IMR-90 (cell line): ENCODE measurements around the gene CAMK2N1. TPM values are rescaled to one million over a fixed set of nuclear protein-coding genes. Genes with fewer than 3 reads are reported as not detected.

Experiments
- ATAC-seq: fragments of 200-7000 bp; cut with Tn5 transposase; 2 replicates; pipeline ENCODE4 v1.9.1; 2020; ENCODE audit warnings: low read depth, mild to moderate bottlenecking, moderate library complexity
- BruUV-seq: library from RNA; stranded (reverse); fragments of 400-500 nt; replicated peaks from 2 replicates; lab custom pipeline; 2021; lab: Mats Ljungman, UMichigan
- CTCF ChIA-PET: fragments of 300-600 bp; formaldehyde crosslinking; extraction: SDS; loops from one replicate; lab custom pipeline; 2021; ENCODE audit warnings: antibody characterized with exemption; lab: Yijun Ruan, JAX
- POLR2A ChIA-PET: fragments of 300-600 bp; sonication (Branson Sonifier 250); formaldehyde crosslinking; loops from one replicate; lab custom pipeline; 2022; ENCODE audit warnings: antibody characterized with exemption; ENCODE audit not compliant: unreplicated experiment; lab: Charles Lee
- DNase-seq: peaks from one replicate; pipeline ENCODE4 v3.0.0; 2013
- H2AFZ ChIP-seq: replicated peaks from 2 replicates; pipeline ENCODE3; 2013; ENCODE audit warnings: low read length, mild to moderate bottlenecking; ENCODE audit not compliant: poor library complexity
- H2AK5ac ChIP-seq: 2 replicates; pipeline ENCODE4 v1.6.1; 2013; ENCODE audit warnings: low read depth, low read length, inconsistent platforms
- H2AK9ac ChIP-seq: replicated peaks from 2 replicates; pipeline ENCODE3; 2013; ENCODE audit warnings: mild to moderate bottlenecking, low read depth, low read length, moderate library complexity; ENCODE audit not compliant: poor library complexity
- H2BK120ac ChIP-seq: 2 replicates; pipeline ENCODE4 v1.6.1; 2013; ENCODE audit warnings: low read depth, low read length, inconsistent platforms
- H2BK15ac ChIP-seq: 3 replicates; pipeline ENCODE4 v1.6.1; 2013; ENCODE audit warnings: low read depth, low read length, inconsistent platforms
- H2BK20ac ChIP-seq: 2 replicates; pipeline ENCODE4 v1.6.1; 2013; ENCODE audit warnings: low read depth, mild to moderate bottlenecking, inconsistent platforms, low read length, moderate library complexity
- H2BK5ac ChIP-seq: 2 replicates; pipeline ENCODE4 v1.6.1; 2013; ENCODE audit warnings: mild to moderate bottlenecking, low read depth, low read length, inconsistent platforms; ENCODE audit not compliant: poor library complexity, severe bottlenecking
- H3K14ac ChIP-seq: replicated peaks from 2 replicates; pipeline ENCODE4 v1.6.1; 2013; ENCODE audit warnings: low read depth, low read length, inconsistent platforms
- H3K18ac ChIP-seq: 2 replicates; pipeline ENCODE4 v1.6.1; 2013; ENCODE audit warnings: low read depth, low read length, control low read depth
- H3K23ac ChIP-seq: 2 replicates; pipeline ENCODE4 v1.6.1; 2013; ENCODE audit warnings: low read depth, low read length, inconsistent platforms
- H3K27ac ChIP-seq: 2 replicates; pipeline ENCODE4 v1.5.1; 2013; ENCODE audit warnings: mild to moderate bottlenecking, control low read depth, low read length; ENCODE audit not compliant: insufficient read depth
- H3K27me3 ChIP-seq: 2 replicates; pipeline ENCODE4 v1.6.1; 2013; ENCODE audit warnings: low read length; ENCODE audit not compliant: control insufficient read depth, insufficient read depth
- H3K36me3 ChIP-seq: 2 replicates; pipeline ENCODE4 v1.6.1; 2013; ENCODE audit warnings: low read length, mixed read lengths; ENCODE audit not compliant: control insufficient read depth, insufficient read depth
- H3K4ac ChIP-seq: 2 replicates; pipeline ENCODE4 v1.6.1; 2013; ENCODE audit warnings: low read depth, low read length, inconsistent platforms
- H3K4me1 ChIP-seq: 2 replicates; pipeline ENCODE4 v1.6.1; 2013; ENCODE audit warnings: low read length, mixed read lengths; ENCODE audit not compliant: control insufficient read depth, insufficient read depth
- H3K4me2 ChIP-seq: 2 replicates; pipeline ENCODE4 v1.6.1; 2013; ENCODE audit warnings: low read depth, mild to moderate bottlenecking, control low read depth, low read length, moderate library complexity
- H3K4me3 ChIP-seq: 2 replicates; pipeline ENCODE4 v1.5.1; 2013; ENCODE audit warnings: low read depth, mild to moderate bottlenecking, control low read depth, low read length, moderate library complexity; ENCODE audit not compliant: insufficient read depth
- H3K56ac ChIP-seq: 2 replicates; pipeline ENCODE4 v1.6.1; 2013; ENCODE audit warnings: low read length, inconsistent platforms; ENCODE audit not compliant: insufficient read depth; ENCODE audit errors: extremely low read depth
- H3K79me1 ChIP-seq, 2 experiments: 2 replicates each; pipeline ENCODE4 v1.6.1; 2013; ENCODE audit warnings: low read length in 2 of 2, inconsistent platforms in 1 of 2, low read depth in 1 of 2
- H3K9ac ChIP-seq: 2 replicates; pipeline ENCODE4 v1.6.1; 2013; ENCODE audit warnings: low read depth, low read length, control low read depth
- H3K9me1 ChIP-seq: 2 replicates; pipeline ENCODE4 v1.6.1; 2013; ENCODE audit warnings: low read length, inconsistent platforms; ENCODE audit not compliant: insufficient read depth
- H3K9me3 ChIP-seq: 2 replicates; pipeline ENCODE4 v1.6.1; 2013; ENCODE audit warnings: low read length; ENCODE audit not compliant: control insufficient read depth, insufficient read depth
- H4K20me1 ChIP-seq: 2 replicates; pipeline ENCODE4 v1.6.1; 2013; ENCODE audit warnings: low read length, inconsistent platforms; ENCODE audit not compliant: insufficient read depth
- H4K5ac ChIP-seq: 2 replicates; pipeline ENCODE4 v1.6.1; 2013; ENCODE audit warnings: mild to moderate bottlenecking, low read depth, low read length, control low read depth
- H4K8ac ChIP-seq, 2 experiments: 2 replicates each; pipeline ENCODE4 v1.6.1; 2013; ENCODE audit warnings: low read depth in 2 of 2, low read length in 2 of 2, control low read depth in 1 of 2, inconsistent platforms in 1 of 2
- H4K91ac ChIP-seq: 2 replicates; pipeline ENCODE4 v1.6.1; 2013; ENCODE audit warnings: low read depth, low read length, inconsistent platforms; ENCODE audit not compliant: insufficient read depth
- BHLHE40 ChIP-seq: fragments of 150-350 bp; IDR thresholded peaks from 2 replicates; pipeline ENCODE4 v1.6.1; 2016; ENCODE audit warnings: mild to moderate bottlenecking, low read depth, low read length
- MAFK ChIP-seq: IDR thresholded peaks from 2 replicates; pipeline ENCODE4 v1.6.1; 2012; ENCODE audit warnings: low read depth, low read length, improper control_type of control experiment
- MAZ ChIP-seq: IDR thresholded peaks from 2 replicates; pipeline ENCODE4 v1.6.1; 2012; ENCODE audit warnings: low read depth, mild to moderate bottlenecking, low read length, improper control_type of control experiment, moderate library complexity, borderline replicate concordance
- SMC3 ChIP-seq: fragments of 150-350 bp; IDR thresholded peaks from 2 replicates; pipeline ENCODE4 v1.6.1; 2016; ENCODE audit warnings: low read depth, mild to moderate bottlenecking, antibody characterized with exemption, low read length, moderate library complexity
- WGBS, 2 experiments: methylation state at CpG; one replicate each; pipeline versions ENCODE4 v1.1.5 to v1.1.7; 2013; ENCODE audit warnings: missing lambda C conversion rate in 2 of 2; ENCODE audit not compliant: insufficient read length in 1 of 2; ENCODE audit errors: extremely low coverage in 2 of 2; 5-methylcytosine and 5-hydroxymethylcytosine counted together
- dilution Hi-C: fragments of 300-500 bp; cut with HindIII; formaldehyde crosslinking; loops from one replicate; pipeline ENCODE4 v1.14.3; 2018; ENCODE audit warnings: low sequenced_read_pairs; ENCODE audit not compliant: unreplicated experiment
- in situ Hi-C: fragments of 300-500 bp; cut with MboI; formaldehyde crosslinking; loops from 3 replicates; pipeline ENCODE4 v1.14.3; 2019; ENCODE audit warnings: low sequenced_read_pairs, inconsistent platforms, mixed read lengths
- intact Hi-C: fragments of 100-400 bp; cut with micrococcal nuclease; formaldehyde crosslinking; loops from 2 replicates; pipeline ENCODE4 v1.10.0; 2022
- polyA plus RNA-seq, 3 experiments: library from polyadenylated mRNA; depleted of rRNA; stranded (reverse); fragments of >200 nt; gene quantifications; 2 replicates each; pipeline ENCODE4 v1.2.3, GENCODE V29; 2012; ENCODE audit warnings: low replicate concordance in 1 of 3
- total RNA-seq: library from RNA; depleted of rRNA; stranded (reverse); fragments of >200 nt; gene quantifications from 2 replicates; pipeline ENCODE4 v1.2.3, GENCODE V29; 2012
- TF ChIP-seq, protein P1 (sequence below): fragments of 150-350 bp; IDR thresholded peaks from 2 replicates; pipeline ENCODE4 v1.6.1; 2017; ENCODE audit warnings: mild to moderate bottlenecking, antibody characterized with exemption, low read length, low read depth

CAMK2N1 gene
- total and polyA plus RNA-seq, 2 of the 4 experiments (the other 2 are of a cell fraction), result 10.2 to 44.4 TPM

DNA sequence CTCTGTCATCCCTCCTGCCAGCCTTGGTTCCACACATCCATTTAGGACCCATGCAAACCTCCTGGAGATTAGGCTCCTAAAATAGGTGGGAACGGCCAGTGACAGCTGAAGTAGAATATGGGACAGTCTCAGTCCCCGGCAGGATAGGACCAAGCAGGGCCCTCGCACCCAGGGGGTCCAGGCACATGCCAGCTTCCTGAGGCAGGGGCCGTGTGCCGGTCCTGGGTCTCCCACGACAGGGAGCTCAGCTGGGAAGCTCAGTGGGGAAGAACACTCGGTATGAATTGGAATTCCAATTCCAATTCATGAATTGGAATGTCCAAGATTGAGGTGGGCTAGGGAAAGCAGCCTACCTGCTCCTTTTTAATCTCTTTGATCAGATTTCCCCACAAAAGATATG lies 12.1 kb upstream of the CAMK2N1 start:
- H3K14ac ChIP-seq, result no peak overlapping the region
- no peak overlapping the region for H3K9ac ChIP-seq
- no peaks in the 10 kb centered on the region for H3K27me3 ChIP-seq
- ATAC-seq, result no peak
- H3K18ac ChIP-seq, result no peak overlapping the region
- POLR2A ChIA-PET, result no interaction called here
- 87% methylated on average over 3 of the region's 7 CpGs; no CpG with 5 or more reads in 1 of the 2 experiments for WGBS, 2 experiments
- dilution Hi-C loops, result no loop called here
- no peak overlapping the region for H4K8ac ChIP-seq
- no peak overlapping the region for H3K27ac ChIP-seq
- peaks cover 19% of the 10 kb centered on the region for H3K4me1 ChIP-seq
- no peak overlapping the region for H3K4me2 ChIP-seq
- in situ Hi-C loops, result loop anchor here (10.0 kb wide), 1 partner anchor 583 kb away; no protein-coding TSS in a partner anchor
- no peak overlapping the region for H3K23ac ChIP-seq
- H2BK20ac ChIP-seq, result no peak overlapping the region
- CTCF ChIA-PET, result no interaction called here
- H4K20me1 ChIP-seq, result peaks cover 10% of the 10 kb centered on the region; the same call in 1 of the 2 replicates
- intact Hi-C loops, result no loop called here
- H3K79me1 ChIP-seq, result peaks cover 0 to 11% of the 10 kb centered on the region in 2 experiments; a peak in 2 of 4 replicates
- no peaks in the 10 kb centered on the region for H3K9me3 ChIP-seq
- peaks cover 17% of the 10 kb centered on the region for H3K9me1 ChIP-seq
- no TSS peak for BruUV-seq
- no peak overlapping the region for H4K91ac ChIP-seq
- H3K56ac ChIP-seq, result no peak overlapping the region
- H4K5ac ChIP-seq, result no peak overlapping the region
- no peak overlapping the region for H2AK5ac ChIP-seq
- H2BK5ac ChIP-seq, result no peak overlapping the region
- no peak overlapping the region for H3K4me3 ChIP-seq
- no peak overlapping the region for H2AFZ ChIP-seq
- no peak overlapping the region for H2AK9ac ChIP-seq
- peaks cover 38% of the 10 kb centered on the region for H3K36me3 ChIP-seq
- DNase-seq, result no peak
- H2BK120ac ChIP-seq, result no peak overlapping the region
- no peak for TF ChIP-seq MAZ
- no peak for TF ChIP-seq MAFK
- no peak for TF ChIP-seq BHLHE40
- no peak for TF ChIP-seq SMC3
- TF ChIP-seq, protein P1, sequence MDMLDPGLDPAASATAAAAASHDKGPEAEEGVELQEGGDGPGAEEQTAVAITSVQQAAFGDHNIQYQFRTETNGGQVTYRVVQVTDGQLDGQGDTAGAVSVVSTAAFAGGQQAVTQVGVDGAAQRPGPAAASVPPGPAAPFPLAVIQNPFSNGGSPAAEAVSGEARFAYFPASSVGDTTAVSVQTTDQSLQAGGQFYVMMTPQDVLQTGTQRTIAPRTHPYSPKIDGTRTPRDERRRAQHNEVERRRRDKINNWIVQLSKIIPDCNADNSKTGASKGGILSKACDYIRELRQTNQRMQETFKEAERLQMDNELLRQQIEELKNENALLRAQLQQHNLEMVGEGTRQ, result no peak
- H3K4ac ChIP-seq, result no peak overlapping the region
- no peak overlapping the region for H2BK15ac ChIP-seq
